HG03469 (cell line): ENCODE results near the gene PRUNE2.

Experiments used
- ATAC-seq: cut with Tn5 transposase; IDR thresholded peaks from one replicate; pipeline ENCODE4 v1.9.1; 2021; ENCODE audit warnings: mild to moderate bottlenecking, moderate library complexity, moderate number of reproducible peaks; ENCODE audit not compliant: unreplicated experiment

Gene PRUNE2

DNA sequence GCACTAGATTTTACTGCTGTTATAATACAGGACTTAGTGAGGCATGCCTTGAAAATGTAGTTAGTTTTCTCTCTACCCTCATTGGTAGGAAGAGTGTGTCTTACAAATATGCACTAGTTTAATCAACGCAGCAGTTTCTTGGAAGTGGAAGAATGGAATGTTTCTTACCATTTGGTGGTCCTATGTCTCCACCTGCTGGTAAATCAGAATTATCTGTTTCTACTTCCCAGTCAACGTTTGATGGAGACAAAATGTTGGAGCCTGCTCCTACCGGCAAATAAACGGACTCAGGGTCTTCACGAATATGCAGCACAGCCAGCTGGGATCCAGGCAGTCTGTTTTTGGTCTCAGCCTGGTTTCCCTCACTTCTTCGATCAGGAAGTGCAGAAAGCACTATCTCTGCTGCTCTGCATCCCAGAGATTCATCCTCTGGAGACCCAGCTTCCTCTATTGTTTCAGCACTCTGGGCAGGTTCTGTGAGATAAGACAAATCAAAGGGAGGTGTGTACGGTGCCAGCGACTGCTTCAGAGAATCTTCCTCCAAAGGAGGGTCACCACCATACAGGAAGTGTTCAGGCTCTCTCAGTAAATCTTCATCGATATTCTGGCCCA, 201.2 kb downstream of the PRUNE2 start:
- no peak for ATAC-seq

DNA sequence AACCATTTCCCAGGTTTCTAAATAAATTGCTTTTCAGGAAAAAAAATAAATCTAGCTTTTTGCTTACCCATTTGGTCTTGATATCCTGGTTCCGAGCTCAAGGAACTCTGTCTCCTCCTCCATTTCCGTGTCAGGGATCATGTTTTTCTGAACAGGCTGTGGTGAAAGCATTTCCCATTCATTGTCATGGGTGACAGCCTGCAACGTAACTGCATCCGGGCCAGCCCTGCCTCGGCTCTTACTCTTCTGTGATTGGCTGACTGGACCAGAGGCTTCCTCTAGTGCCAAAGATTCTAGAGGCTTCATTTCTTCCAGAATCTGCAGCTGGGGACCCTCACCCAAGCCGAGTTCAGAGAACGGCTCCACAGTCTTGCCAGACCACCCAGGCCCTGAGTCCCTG, 202.6 kb downstream of the PRUNE2 start:
- no peak for ATAC-seq

DNA sequence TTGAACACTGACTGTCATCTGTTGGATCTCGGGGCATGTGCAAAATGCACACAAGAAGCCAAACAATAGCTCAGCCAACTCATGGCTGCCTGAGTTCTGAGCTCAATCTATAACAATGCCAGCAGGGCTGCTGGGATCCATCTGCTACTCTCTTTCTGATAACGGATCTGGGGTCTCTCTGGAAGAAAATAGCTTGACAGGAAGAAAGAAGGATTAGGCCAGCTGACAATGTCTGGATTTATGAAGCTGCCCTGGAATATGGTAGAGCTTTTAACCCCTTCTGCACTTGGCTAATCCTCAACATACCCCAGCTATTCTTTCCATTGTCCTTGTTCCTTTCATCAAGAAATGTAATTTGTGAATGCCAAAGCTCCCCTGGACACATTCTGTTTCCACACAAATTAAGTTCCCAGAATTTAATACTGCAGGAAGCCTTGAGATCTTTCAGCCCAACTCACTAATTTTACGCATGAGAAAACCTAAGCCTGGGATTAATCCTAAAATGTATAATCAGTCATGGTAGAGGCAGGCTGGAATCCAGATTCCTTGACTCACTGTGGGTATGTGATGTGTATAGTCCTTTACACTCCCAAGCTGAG, 204.4 kb downstream of the PRUNE2 start:
- no peak for ATAC-seq

DNA sequence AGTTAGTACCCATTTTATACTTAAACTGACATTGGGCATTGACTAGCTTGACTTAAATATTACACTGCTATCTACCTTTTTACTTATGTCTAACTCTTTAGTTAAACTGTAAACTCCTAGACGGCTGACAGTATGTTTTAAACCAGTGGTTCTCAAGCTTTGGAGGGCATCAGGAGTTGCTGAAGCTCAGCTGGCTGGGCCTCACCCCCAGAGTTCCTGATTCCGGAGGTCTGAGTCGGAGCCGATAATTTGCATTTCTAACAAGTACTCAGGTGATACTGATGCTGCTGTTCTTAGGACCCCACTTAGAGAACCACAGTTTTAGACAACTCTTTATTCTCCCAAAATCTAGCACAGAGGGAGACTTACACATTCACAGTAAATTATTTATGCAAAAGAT, 205.0 kb downstream of the PRUNE2 start:
- no peak for ATAC-seq

DNA sequence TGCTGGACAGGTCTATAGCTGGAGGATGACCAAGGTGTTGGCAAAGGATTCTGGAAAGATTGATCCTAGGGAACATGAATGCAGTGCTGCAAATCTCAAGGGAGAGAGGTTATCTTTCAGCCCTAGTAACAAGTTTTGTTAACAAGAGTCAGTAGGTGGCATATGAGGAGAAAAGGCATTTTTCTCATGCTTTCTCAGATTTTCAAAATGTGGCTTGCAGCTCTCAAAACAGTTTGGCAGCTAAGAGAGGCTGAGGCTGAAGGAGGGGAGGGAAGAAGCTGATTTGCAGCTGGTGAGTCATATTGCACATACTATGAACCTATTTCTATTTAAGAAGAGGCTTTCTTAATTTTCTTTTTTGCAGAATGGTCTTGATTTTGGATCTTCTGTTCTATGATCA, 205.9 kb downstream of the PRUNE2 start:
- no peak for ATAC-seq

DNA sequence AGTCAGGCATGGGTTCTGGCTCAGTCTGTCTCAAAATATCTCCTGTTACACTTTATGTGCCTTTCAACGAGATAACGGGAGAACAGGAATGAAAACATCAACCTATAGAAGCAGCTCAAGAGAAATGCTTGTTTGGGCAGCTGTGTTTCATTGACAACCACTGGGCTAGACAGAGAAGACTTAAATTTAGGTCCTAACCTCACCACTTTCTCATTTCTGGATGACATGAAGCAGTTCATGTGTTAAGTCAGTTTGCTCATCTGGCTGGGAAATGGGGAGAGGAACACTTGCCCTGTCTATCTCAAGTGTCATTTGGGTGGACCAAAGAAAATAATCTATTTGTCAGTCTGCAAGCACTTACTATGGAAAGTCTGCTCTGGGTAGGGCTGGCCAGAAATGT, 208.4 kb downstream of the PRUNE2 start:
- ATAC-seq = no peak

DNA sequence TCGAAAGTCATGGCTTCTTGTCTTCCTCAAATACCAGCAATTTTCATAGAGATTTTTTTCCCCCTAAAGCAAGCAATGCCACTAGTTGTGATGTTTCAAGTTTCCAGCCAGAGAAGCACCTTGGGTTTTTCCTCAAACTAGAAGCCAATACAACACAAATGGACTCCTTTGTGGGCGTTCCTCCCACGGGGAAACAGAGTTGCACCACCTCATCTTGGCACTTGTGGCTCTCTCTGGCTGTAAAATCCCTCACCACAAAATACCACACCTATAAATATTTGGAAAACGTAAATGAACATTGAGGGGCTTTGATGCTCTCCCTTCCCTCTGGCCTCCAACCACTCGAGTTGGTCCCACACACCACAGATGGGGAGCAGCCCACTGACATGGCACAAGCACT, 208.8 kb downstream of the PRUNE2 start:
- ATAC-seq = no peak

DNA sequence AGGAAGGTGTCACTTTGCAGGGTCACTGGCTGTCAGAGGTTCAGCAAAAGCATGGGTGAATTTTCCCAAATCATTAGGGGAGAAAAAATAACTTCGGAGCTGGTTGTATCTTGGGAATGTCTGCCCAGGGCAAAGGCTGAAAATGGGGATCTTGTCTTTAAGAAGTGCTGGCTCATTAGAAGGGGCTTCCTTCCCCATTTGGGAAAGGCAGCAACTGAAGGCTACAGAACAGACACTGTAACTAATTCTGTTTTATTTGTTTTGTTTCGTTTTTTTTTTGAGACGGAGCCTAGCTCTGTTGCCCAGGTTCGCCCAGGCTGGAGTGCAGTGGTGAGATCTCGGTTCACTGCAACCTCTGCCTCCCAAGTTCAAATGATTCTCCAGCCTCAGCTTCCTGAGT, 212.0 kb downstream of the PRUNE2 start:
- no peak for ATAC-seq

DNA sequence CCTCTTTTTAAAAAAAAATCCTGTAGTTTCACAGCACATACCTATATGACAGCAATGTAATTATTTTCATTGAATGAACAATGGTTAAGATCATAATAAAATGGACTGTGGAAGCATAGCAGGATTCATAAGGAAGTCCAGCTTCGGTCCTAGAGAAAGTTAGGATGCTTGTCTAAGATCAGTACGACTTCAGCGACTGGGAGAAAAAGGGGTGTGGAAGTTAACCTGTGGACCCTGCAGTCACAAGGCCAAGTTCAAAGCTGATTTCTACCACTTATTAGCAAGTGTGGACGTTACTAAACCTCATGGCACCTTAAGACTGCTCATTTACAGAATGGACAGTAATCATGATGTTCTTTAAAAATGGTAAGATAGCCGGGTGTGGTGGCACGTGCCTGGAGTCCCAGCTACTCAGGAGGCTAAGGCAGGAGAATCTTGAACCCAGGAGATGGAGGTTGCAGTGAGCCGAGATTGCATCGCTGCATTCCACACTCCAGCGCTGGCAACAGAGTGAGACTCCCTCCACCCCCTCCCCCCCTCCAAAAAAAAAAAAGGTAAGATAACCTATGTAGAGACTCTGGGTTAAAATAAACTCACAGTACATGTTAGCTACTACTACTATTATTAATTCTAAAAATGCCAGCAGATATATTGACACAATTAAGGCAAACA, 213.3 kb downstream of the PRUNE2 start:
- no peak for ATAC-seq

DNA sequence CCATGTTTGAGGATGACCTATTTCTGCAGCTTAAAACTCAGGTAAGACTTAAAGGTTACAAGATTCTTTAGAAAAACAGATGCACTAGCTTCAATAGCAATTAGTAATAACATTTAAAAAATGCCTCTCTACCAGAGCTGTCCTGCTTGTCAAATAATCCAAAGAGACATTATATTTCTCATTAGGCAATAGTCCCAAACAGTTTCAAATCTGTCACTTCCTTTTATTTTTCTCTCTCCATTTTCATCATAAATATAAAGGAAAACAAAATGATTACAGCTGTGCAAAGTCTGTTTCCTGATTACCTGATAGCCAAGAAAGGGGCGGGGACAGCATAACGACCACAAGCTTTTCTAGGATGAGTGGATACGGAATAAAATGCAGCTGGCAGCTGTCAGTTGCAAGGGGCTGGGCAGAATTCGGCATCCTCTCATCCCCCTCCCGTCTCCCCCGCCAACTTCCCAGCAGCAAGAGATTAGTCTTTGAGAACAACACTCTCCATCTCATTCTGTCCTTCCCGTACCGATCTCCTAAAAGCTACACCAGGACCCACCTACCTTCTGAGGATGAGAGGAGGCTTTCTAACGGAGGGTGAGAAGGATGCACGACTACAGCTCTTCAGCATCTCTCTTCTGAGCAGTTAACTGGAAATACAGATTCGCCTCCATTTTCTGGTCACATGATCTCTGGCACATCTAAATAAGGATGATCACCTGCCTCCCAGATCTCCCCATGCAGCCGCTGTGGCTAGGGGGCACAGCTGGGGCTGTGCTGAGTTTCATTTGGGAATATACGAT, 214.2 kb downstream of the PRUNE2 start:
- no peak for ATAC-seq

DNA sequence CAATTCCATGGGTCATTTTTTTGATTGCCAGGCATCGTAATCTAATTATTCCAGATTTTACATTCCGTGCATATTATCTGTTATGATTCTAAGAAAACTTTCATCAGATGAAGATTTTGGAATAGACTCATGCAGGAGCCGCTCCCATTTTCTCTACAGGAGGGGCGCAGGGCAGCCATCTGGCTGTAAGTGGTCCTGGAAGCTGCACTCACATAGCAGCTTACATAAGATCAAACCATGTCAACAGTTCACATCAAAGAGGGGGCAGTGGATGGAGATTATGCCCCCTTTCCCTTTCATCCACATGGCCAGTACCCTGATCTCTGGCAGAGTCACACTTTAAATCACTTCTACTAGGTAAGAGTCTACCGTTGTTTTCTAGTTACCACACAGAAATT, 214.9 kb downstream of the PRUNE2 start:
- ATAC-seq = no peak

DNA sequence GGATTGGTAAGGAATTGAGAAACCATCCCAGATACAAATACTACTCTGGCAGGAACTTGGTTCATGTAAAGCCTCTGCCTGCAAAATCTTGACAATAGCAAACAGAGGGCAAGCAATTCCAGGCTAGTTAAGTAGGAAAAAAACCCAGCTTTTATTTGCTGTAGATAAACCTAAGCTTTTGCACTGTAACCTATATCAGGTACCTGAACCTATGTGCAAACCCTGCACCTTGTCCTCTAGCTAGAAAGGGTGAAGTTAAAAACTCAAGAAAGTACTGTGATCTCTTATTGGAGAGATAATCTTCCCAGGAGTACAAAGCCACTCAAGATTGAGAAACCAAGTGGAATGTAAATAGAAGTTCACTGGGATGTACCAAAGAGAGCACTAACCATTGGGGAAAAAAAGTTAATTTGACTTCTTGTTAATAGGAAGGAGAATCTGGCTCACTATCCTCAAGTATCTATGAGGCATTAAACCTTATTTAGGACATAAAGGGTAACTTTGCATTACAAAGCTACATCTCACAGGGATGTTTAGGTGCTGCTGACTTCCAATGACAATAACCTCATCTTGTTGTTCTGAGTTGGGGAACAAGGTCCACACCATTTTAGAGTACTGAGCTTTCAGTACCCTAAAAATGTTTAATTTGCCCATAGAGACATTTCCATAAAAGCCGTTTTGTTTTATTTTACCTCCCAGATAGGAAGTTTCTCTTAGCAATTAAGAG, 215.5 kb downstream of the PRUNE2 start:
- ATAC-seq = no peak

DNA sequence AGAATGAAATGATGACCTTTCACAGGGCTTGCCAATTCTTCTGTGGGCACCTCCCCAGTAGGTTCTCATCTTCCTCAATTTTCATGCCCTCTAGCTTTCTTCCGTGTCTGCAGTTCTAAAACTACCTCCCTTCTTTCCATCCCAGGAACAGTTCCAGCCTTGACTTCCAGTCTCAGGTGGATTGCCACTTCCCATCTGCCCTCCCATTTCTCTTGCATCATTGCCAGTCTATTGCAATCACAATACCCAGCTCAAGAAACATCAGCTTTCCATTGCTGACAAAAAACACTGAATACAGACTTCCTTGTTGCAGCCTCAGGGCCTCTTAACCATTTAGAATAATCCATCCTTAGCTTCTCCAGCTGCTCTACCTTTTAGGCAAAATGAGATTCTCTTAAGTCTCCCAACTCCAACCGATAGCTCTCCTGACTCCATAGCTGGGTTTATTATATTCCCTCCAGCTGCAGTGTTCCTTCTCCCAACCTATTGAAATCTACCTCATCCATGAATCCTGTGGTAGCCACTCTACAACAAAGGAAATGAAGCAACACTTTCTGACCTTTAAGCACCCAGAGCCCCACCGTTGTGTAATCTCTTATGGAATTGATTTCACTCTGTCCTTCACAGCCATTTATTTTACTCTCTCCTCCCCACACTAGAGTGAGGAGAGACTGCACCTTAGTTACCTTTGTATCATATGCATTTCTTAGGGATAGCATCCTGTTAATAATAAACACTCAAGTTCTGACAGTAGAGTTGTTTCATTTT, 217.3 kb downstream of the PRUNE2 start:
- ATAC-seq = no peak

DNA sequence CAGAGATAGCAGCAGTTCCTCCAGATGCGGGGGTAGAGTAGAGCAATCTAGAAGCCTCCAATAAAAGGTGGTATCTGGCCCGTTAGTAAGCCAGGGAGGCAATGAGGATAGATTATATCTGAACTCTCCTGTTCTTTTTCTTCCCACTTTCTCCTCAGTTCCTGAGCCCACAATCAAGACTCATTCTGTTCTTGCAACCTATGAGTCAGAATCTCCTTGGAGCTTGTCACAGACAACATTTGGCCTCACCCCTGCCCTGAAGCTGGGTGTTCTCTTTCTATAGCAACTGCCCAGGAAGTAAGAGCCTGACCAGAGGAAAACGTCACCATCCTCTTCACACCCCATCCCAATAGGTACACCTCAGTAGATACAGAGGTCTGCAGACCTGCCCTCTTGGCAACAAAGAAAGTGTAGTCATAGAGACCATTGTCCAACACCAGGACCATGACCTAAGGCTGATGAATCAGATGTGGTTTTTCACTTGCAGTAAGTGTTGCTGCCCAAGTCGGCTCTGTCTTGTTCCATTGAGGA, 218.0 kb downstream of the PRUNE2 start:
- ATAC-seq = no peak

DNA sequence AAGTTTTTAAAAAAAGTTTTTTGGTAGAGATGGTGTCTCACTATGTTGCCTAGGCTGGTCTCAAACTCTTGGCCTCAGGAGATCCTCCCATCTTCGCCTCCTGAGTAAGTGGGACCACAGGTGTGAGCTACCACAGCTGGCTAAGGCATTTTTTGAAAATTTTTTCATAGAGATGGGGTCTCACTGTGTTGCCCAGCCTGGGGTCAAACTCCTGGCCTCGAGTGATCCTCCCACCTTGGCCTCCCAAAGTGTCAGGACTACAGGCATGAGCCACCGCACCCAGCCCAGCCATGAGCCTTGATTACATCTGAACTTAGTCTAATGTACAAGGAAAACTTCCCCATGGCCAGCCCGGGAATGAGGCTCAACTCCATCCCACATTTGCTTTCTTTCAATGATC, 219.2 kb downstream of the PRUNE2 start:
- no peak for ATAC-seq

DNA sequence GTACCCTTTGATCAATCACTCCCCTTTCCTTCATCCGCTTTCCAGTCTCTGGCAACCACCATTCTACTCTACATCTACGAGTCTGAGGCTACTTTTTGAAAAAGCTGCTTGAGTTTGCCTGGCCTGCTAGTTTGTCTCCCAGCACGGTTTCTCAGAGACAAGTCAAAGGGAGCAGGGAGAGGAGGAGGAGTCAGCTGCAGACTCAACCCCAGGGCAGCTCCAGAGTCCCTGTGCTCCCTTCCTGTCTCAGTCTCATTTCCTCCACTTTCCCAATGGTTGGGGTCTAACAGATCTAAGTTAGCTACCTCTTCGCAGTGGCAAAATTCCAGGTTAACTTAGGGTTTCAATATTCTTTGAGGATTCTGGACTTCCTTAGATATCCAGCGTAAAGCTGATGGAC, 221.7 kb downstream of the PRUNE2 start:
- ATAC-seq = no peak

DNA sequence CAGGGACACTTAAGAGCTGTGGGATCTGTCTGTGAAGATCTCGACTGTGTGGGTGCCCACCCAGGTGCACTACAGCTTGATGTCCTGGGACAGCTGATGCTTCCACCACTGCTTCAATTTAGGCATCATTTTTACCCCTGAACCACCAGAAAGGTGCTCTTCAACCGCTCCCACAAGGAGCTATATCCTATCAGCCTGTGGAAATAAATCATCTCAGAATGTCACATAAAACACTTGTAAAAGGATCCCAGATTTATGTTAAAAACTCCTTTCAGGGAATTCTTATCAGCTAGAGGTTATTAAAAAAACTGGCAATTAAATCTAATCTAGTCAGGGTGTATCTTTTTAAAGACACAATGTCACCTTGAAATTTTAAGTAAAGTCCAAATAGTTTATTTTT, 224.4 kb downstream of the PRUNE2 start:
- no peak for ATAC-seq

DNA sequence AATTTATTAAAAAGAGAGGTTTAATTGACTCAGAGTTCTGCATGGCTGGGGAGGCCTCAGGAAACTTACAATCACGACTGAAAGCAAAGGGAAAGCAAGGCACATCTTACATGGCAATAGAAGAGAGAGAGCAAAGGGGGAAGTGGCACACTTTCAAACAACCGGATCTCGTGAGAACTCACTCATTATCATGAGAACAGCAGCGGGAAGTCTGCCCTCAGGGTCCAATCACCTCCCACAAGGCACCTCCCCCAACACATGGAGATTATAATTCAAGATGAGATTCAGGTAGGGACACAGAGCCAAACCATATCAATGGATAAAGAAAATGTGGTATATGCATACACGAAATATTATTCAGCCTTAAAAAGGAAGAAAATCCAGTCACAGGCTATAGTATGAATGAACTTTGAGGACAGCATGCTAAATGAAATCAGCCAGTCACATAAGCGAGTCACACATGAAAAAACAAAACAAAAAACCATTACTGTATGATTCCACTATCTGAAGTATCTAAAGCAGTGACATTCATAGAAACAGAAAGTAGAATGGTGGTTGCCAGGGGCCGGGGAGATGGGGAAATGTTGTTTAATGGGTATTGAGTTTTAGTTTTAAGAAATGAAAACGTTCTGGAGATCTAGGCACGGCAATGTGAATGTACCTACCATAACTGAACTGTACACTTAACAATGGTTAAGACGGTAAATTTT, 225.0 kb downstream of the PRUNE2 start:
- no peak for ATAC-seq

DNA sequence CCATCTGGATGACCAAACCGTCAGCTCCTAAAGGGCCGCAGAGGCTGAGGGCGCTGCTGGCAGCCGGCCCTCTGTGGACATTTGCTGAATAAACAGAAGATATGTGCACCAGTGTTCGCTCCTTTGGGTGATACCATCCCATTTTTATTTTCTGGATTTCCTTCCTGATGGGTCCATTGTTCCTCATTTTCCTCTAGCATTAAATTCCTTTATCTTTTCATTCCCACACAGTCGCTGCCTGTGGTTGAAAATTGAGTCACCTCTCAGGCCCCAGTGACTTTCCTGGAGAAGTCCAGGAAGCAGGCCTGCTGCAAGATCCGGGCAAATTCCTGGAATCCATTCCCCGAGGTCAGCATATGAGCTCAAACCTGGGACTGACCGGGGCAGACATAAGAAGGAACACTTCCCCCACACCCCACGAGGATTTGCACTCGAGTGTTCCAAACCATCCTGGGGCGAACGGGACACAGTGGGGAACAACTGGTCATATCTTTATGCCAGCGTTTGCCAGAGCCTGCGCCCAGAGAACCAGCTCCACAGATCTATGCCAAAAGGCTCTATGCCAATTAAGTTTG, 228.3 kb downstream of the PRUNE2 start:
- ATAC-seq = no peak
